HEK293T (cell line): ENCODE results near the gene STK38L.

Experiments used
- BHLHE40 ChIP-seq: fragments of 450-650 bp; IDR thresholded peaks from 2 replicates; pipeline ENCODE4 v1.6.1; 2016; ENCODE audit warnings: mild to moderate bottlenecking, moderate library complexity, borderline replicate concordance
- CTBP1 ChIP-seq: fragments of 450-650 bp; IDR thresholded peaks from 2 replicates; pipeline ENCODE4 v1.6.1; 2016; ENCODE audit warnings: borderline replicate concordance
- FOXA1 ChIP-seq: fragments of 450-650 bp; IDR thresholded peaks from 2 replicates; pipeline ENCODE4 v1.6.1; 2016; ENCODE audit warnings: mild to moderate bottlenecking
- FOXK2 ChIP-seq: fragments of 450-650 bp; IDR thresholded peaks from 2 replicates; pipeline ENCODE4 v1.6.1; 2016; ENCODE audit warnings: mild to moderate bottlenecking
- FOXM1 ChIP-seq: fragments of 450-650 bp; IDR thresholded peaks from 2 replicates; pipeline ENCODE4 v1.6.1; 2017; ENCODE audit warnings: mild to moderate bottlenecking, borderline replicate concordance
- HDGF ChIP-seq: fragments of 450-650 bp; IDR thresholded peaks from 2 replicates; pipeline ENCODE4 v1.6.1; 2017; ENCODE audit warnings: antibody characterized with exemption, borderline replicate concordance
- L3MBTL2 ChIP-seq: fragments of 450-650 bp; conservative IDR thresholded peaks from 2 replicates; pipeline ENCODE4 v1.6.1; 2016; ENCODE audit warnings: mild to moderate bottlenecking
- NFRKB ChIP-seq: fragments of 450-650 bp; IDR thresholded peaks from 2 replicates; pipeline ENCODE4 v1.6.1; 2016; ENCODE audit warnings: mild to moderate bottlenecking, moderate library complexity
- SP1 ChIP-seq: fragments of 450-650 bp; IDR thresholded peaks from 2 replicates; pipeline ENCODE4 v1.6.1; 2017
- SUZ12 ChIP-seq: fragments of 450-650 bp; IDR thresholded peaks from 2 replicates; pipeline ENCODE4 v1.6.1; 2016; ENCODE audit warnings: mild to moderate bottlenecking
- ZNF384 ChIP-seq: fragments of 450-650 bp; IDR thresholded peaks from 2 replicates; pipeline ENCODE4 v1.6.1; 2016

DNA sequence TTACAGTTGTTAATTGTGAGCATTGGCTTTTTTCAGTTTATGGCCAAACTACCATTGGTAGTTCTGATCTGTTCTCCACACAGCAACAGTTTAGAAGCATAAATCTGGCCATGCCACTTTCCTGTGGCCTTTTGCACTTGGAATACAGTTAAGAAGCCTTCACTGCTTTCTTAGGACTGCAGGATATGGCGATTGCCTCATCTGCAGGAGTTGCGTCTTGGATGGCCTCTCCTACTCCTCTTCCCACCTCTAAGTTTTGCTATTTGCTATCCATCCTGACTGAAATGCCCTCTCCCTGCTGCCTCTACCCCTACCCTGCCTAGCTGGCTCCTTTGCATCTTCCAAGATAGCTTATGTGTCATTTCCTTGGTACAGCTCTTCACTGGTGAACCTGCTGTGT, 75.8 kb downstream of the STK38L start:
- TF ChIP-seq L3MBTL2: no peak
- no peak for TF ChIP-seq HDGF
- TF ChIP-seq SP1: no peak
- no peak for TF ChIP-seq SUZ12
- TF ChIP-seq FOXM1: no peak
- no peak for TF ChIP-seq NFRKB
- TF ChIP-seq BHLHE40: no peak
- TF ChIP-seq FOXA1: no peak
- no peak for TF ChIP-seq ZNF384
- no peak for TF ChIP-seq FOXK2
- no peak for TF ChIP-seq CTBP1
